ENCODE measurements around the gene REXO5.

REXO5 gene

GRCh38 chr16:20853981-20854620, 47.8 kb downstream of the REXO5 start:
- no peak overlapping the region for H3K27ac ChIP-seq (ENCODE audit: low read depth, low read length)
- H3K27me3 ChIP-seq (ENCODE audit: control insufficient read depth, low read length), result no peaks in the 10 kb centered on the region
- H3K4me2 ChIP-seq (ENCODE audit: low read length), result no peak overlapping the region
- H3K4me1 ChIP-seq (ENCODE audit: control insufficient read depth, low read length), result no peaks in the 10 kb centered on the region
- TF ChIP-seq EZH2phosphoT487 (IDR thresholded peaks at IDR 0.05; ENCODE audit: borderline replicate concordance, low read length), result no peak
- TF ChIP-seq, protein P1, sequence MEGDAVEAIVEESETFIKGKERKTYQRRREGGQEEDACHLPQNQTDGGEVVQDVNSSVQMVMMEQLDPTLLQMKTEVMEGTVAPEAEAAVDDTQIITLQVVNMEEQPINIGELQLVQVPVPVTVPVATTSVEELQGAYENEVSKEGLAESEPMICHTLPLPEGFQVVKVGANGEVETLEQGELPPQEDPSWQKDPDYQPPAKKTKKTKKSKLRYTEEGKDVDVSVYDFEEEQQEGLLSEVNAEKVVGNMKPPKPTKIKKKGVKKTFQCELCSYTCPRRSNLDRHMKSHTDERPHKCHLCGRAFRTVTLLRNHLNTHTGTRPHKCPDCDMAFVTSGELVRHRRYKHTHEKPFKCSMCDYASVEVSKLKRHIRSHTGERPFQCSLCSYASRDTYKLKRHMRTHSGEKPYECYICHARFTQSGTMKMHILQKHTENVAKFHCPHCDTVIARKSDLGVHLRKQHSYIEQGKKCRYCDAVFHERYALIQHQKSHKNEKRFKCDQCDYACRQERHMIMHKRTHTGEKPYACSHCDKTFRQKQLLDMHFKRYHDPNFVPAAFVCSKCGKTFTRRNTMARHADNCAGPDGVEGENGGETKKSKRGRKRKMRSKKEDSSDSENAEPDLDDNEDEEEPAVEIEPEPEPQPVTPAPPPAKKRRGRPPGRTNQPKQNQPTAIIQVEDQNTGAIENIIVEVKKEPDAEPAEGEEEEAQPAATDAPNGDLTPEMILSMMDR (IDR thresholded peaks at IDR 0.05; ENCODE audit: low read depth, low read length, poor library complexity, severe bottlenecking), result no peak
- H3K36me3 ChIP-seq (ENCODE audit: control insufficient read depth, low read length), result no peaks in the 10 kb centered on the region; the same call in 1 of the 2 replicates
- H4K20me1 ChIP-seq (ENCODE audit: control insufficient read depth, insufficient read depth, low read depth, low read length), result no peaks in the 10 kb centered on the region
- H3K4me3 ChIP-seq (ENCODE audit: low read length), result no peak overlapping the region
- H3K9me3 ChIP-seq (ENCODE audit: control insufficient read depth, insufficient read depth, low read length), result no peaks in the 10 kb centered on the region
- no peaks in the 10 kb centered on the region for H3K79me2 ChIP-seq (ENCODE audit: control insufficient read depth, low read length)
- no peaks in the 10 kb centered on the region for H3F3A ChIP-seq (ENCODE audit: control insufficient read depth, insufficient read depth)
- H3K9me2 ChIP-seq (replicated peaks; ENCODE audit: control insufficient read depth, low read length), result no peaks in the 10 kb centered on the region

GRCh38 chr16:20854963-20855362, 48.6 kb downstream of the REXO5 start:
- Histone ChIP-seq H3K4me2 (ENCODE audit: low read length) (no peak overlapping the region), H3K9me2 (replicated peaks; ENCODE audit: control insufficient read depth, low read length) (no peaks in the 10 kb centered on the region), H3K4me3 (ENCODE audit: low read length) (no peak overlapping the region), H3K4me1 (ENCODE audit: control insufficient read depth, low read length) (no peaks in the 10 kb centered on the region), H3K9me3 (ENCODE audit: control insufficient read depth, insufficient read depth, low read length) (no peaks in the 10 kb centered on the region), H3K27me3 (ENCODE audit: control insufficient read depth, low read length) (no peaks in the 10 kb centered on the region), H3K27ac (ENCODE audit: low read depth, low read length) (no peak overlapping the region), H4K20me1 (ENCODE audit: control insufficient read depth, insufficient read depth, low read depth, low read length) (no peaks in the 10 kb centered on the region), H3K79me2 (ENCODE audit: control insufficient read depth, low read length) (no peaks in the 10 kb centered on the region), H3K36me3 (ENCODE audit: control insufficient read depth, low read length) (peaks cover 2% of the 10 kb centered on the region; the same call in 1 of the 2 replicates), H3F3A (ENCODE audit: control insufficient read depth, insufficient read depth) (no peaks in the 10 kb centered on the region)
- TF ChIP-seq, protein P1 (IDR thresholded peaks at IDR 0.05; ENCODE audit: low read depth, low read length, poor library complexity, severe bottlenecking), result no peak
- no peak for TF ChIP-seq EZH2phosphoT487 (IDR thresholded peaks at IDR 0.05; ENCODE audit: borderline replicate concordance, low read length)

DNA sequence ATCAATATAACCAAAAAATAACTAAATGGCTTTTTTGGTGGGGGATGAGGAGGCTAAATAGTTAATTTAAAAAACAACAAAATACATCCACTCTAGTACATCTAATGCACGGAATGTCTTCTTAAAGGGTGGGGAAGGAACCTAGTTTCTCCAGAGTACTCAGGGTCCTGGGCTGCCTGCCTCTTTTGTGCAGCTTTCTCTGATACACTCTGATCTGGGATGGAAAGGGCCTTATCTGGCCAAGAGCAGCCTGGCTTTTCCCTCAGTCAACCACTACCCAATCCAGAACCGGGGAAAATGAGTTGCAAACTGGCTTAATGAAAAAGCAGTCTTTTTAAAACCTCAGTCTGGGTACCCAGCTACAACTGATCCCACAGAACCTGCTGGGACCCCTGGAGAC, 51.0 kb downstream of the REXO5 start:
- Histone ChIP-seq H3K9me3 (ENCODE audit: control insufficient read depth, insufficient read depth, low read length) (no peaks in the 10 kb centered on the region), H3F3A (ENCODE audit: control insufficient read depth, insufficient read depth) (no peaks in the 10 kb centered on the region), H3K4me3 (ENCODE audit: low read length) (no peak overlapping the region), H3K36me3 (ENCODE audit: control insufficient read depth, low read length) (peaks cover 2% of the 10 kb centered on the region; the same call in 1 of the 2 replicates), H4K20me1 (ENCODE audit: control insufficient read depth, insufficient read depth, low read depth, low read length) (no peaks in the 10 kb centered on the region), H3K79me2 (ENCODE audit: control insufficient read depth, low read length) (no peaks in the 10 kb centered on the region), H3K27me3 (ENCODE audit: control insufficient read depth, low read length) (no peaks in the 10 kb centered on the region), H3K27ac (ENCODE audit: low read depth, low read length) (no peak overlapping the region), H3K9me2 (replicated peaks; ENCODE audit: control insufficient read depth, low read length) (no peaks in the 10 kb centered on the region), H3K4me1 (ENCODE audit: control insufficient read depth, low read length) (no peaks in the 10 kb centered on the region), H3K4me2 (ENCODE audit: low read length) (no peak overlapping the region)
- no peak for TF ChIP-seq EZH2phosphoT487 (IDR thresholded peaks at IDR 0.05; ENCODE audit: borderline replicate concordance, low read length)
- TF ChIP-seq, protein P1 (IDR thresholded peaks at IDR 0.05; ENCODE audit: low read depth, low read length, poor library complexity, severe bottlenecking), result no peak
